A549 treated with Mapracorat at 1 μM for 4 hours (cell line): ENCODE measurements around the gene RFK. TPM values are rescaled to one million over a fixed set of nuclear protein-coding genes. Genes with fewer than 3 reads are reported as not detected.

ENCODE experiments used
- total RNA-seq: library from RNA; stranded (reverse); fragments of 200-300 nt; extraction: Qiagen RNA extraction; gene quantifications from 5 replicates; pipeline ENCODE4 v1.2.3, GENCODE V29; 2022

RFK gene
- 33.3 to 40.9 TPM (median 37.1 TPM) in 5 replicates for total RNA-seq

DNA sequence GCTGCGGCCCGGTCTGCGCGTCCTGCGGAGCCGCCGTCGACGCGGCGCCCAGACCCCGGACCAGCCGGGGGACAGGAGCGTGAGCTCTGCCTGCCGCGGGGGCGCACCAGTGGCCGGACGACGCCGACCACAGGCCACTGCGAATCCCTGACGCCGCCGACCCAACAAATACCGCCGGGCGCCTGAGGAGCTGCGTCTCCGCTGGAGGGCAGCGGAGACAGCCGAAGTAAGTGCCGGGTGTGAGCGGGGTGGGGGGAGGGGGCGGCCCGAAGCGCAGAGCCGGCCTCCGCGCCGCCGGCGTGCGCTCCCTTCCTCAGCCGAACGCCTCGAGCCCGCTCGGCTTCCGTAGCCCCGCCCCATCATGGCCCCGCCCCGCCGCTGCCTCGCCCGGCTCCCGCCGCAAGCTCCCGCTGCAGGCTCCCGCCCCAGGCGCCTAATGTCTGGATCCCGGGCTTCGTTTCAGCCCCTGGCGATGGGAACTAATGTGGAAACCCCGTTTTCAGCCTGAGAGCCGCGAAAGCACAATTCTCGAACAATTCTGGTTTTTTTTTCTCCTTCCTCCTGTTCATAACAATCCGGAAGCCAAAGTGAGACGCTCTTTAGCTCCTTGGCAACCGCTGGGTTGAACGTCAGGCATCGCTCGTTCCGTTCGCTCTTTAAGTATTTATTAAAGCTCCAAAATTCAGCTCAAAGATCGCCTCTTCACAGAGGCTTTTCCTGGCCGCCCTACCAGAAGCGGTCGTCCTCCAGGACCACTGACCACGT is at the start of gene RFK:
Gene RFK, minus strand, starts transcription at position 232 of the 765 bp plus-strand sequence. CDS start 255 bp downstream, outside the sequence.

Other genes with a start within 250 kb of the RFK start
- gene GCNT1, start 64.8 kb upstream of the RFK start, total RNA-seq, result 2.6 to 5.5 TPM (median 4.7 TPM) in 5 replicates